Activated B cell treated with CpG ODN at 0.5 μM for 24 hours (primary cell): ENCODE data around the gene SMARCB1. TPM values are rescaled to one million over a fixed set of nuclear protein-coding genes. Genes with fewer than 3 reads are reported as not detected.

Experiments
- ATAC-seq: fragments of 200-7000 bp; cut with Tn5 transposase; one replicate; pipeline ENCODE4 v1.10.0; 2021; ENCODE audit warnings: low read depth, mild to moderate bottlenecking, moderate library complexity
- CTCF ChIA-PET: fragments of 350-600 bp; sonication (Branson Sonifier 250); formaldehyde crosslinking; loops from one replicate; lab custom pipeline; 2021; ENCODE audit warnings: antibody characterized with exemption; lab: Charles Lee
- POLR2A ChIA-PET: fragments of 350-600 bp; sonication (Branson Sonifier 250); formaldehyde crosslinking; loops from one replicate; lab custom pipeline; 2021; ENCODE audit warnings: antibody characterized with exemption; lab: Charles Lee
- DNase-seq: peaks from one replicate; pipeline ENCODE4 v3.0.0; 2022
- H3K27ac Mint-ChIP-seq: one replicate; pipeline ENCODE4 v1.8.0; 2020; ENCODE audit warnings: mixed read lengths
- H3K27me3 Mint-ChIP-seq: one replicate; pipeline ENCODE4 v1.8.0; 2021; ENCODE audit warnings: mixed read lengths
- H3K36me3 Mint-ChIP-seq: one replicate; pipeline ENCODE4 v1.8.0; 2021; ENCODE audit warnings: low read depth, mixed read lengths
- H3K4me1 Mint-ChIP-seq: one replicate; pipeline ENCODE4 v1.8.0; 2021; ENCODE audit warnings: mixed read lengths
- H3K4me3 Mint-ChIP-seq: one replicate; pipeline ENCODE4 v1.8.0; 2020; ENCODE audit warnings: mild to moderate bottlenecking, mixed read lengths
- H3K9me3 Mint-ChIP-seq: one replicate; pipeline ENCODE4 v1.8.0; 2020; ENCODE audit warnings: mixed read lengths
- CTCF ChIP-seq: fragments of 200-600 bp; IDR thresholded peaks from one replicate; pipeline ENCODE4 v1.8.0; 2022; ENCODE audit warnings: antibody characterized with exemption, mild to moderate bottlenecking
- intact Hi-C: fragments of 100-400 bp; cut with micrococcal nuclease; formaldehyde crosslinking; loops from one replicate; pipeline ENCODE4 v1.15.1; 2024
- total RNA-seq: library from RNA; stranded (reverse); gene quantifications from 2 replicates; pipeline ENCODE4 v1.2.3, GENCODE V29; 2022

Gene SMARCB1
- total RNA-seq, 1 donor from 2014 or later, result 161 TPM

- Mint-ChIP-seq H3K27ac (no peak overlapping the region), H3K36me3 (peaks cover 68% of the 10 kb centered on the region), H3K4me1 (peaks cover 56% of the 10 kb centered on the region), H3K9me3 (no peaks in the 10 kb centered on the region), H3K27me3 (no peaks in the 10 kb centered on the region), H3K4me3 (no peak overlapping the region)
- intact Hi-C loops, result loop anchor here (10.0 kb wide), 2 partner anchors 602 to 688 kb away; partner anchors contain the start of genes RAB36 and RSPH14
- TF ChIP-seq CTCF, result no peak
- ChIA-PET POLR2A (no interaction called here), CTCF (no interaction called here)
- ATAC-seq (no peak), DNase-seq (peak; percentile 13)
Observed at GRCh38 chr22:23833017-23833751, 46.4 kb downstream of the SMARCB1 start.

GRCh38 chr22:23833911-23834317, 47.1 kb downstream of the SMARCB1 start:
- no peak for ATAC-seq
- Mint-ChIP-seq H3K4me1 (peaks cover 53% of the 10 kb centered on the region), H3K36me3 (peaks cover 62% of the 10 kb centered on the region), H3K9me3 (no peaks in the 10 kb centered on the region), H3K27me3 (no peaks in the 10 kb centered on the region), H3K27ac (no peak overlapping the region), H3K4me3 (no peak overlapping the region)
- POLR2A ChIA-PET, result no interaction called here
- intact Hi-C loops, result loop anchor here (10.0 kb wide), 2 partner anchors 601 to 689 kb away; partner anchors contain the start of genes RAB36 and RSPH14
- no peak for TF ChIP-seq CTCF
- CTCF ChIA-PET, result no interaction called here
- peak; percentile 5 for DNase-seq

DNA sequence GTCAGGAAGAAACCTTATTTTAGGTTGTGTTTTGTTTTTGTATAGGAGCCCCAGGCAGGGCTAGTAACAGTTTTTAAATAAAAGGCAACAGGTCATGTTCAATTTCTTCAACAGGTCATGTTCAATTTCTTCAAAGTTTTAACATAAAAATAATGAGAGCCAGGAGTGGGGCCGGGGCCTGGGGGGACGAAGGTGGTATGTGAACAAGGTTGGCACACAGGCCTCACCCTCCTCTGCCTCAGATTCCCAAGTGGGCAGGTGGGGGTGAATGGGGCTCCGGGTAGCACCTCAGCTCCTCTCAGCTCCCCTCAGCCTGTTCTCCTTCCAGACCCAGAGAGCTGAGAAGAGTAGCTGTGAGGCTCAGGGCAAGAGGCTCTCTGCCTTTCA, 47.6 kb downstream of the SMARCB1 start:
- H3K27ac Mint-ChIP-seq, result no peak overlapping the region
- H3K27me3 Mint-ChIP-seq, result no peaks in the 10 kb centered on the region
- no peaks in the 10 kb centered on the region for H3K9me3 Mint-ChIP-seq
- POLR2A ChIA-PET, result interaction anchor here (1.2 kb wide), 1 partner anchor 29 kb away, joined by 4 read pairs; no protein-coding TSS in a partner anchor
- CTCF ChIA-PET, result no interaction called here
- no peak for DNase-seq
- intact Hi-C loops, result loop anchor here (10.0 kb wide), 2 partner anchors 600 to 690 kb away; partner anchors contain the start of genes RAB36 and RSPH14
- TF ChIP-seq CTCF, result no peak
- ATAC-seq, result no peak
- H3K4me3 Mint-ChIP-seq, result no peak overlapping the region
- peaks cover 53% of the 10 kb centered on the region for H3K4me1 Mint-ChIP-seq
- peaks cover 57% of the 10 kb centered on the region for H3K36me3 Mint-ChIP-seq

DNA sequence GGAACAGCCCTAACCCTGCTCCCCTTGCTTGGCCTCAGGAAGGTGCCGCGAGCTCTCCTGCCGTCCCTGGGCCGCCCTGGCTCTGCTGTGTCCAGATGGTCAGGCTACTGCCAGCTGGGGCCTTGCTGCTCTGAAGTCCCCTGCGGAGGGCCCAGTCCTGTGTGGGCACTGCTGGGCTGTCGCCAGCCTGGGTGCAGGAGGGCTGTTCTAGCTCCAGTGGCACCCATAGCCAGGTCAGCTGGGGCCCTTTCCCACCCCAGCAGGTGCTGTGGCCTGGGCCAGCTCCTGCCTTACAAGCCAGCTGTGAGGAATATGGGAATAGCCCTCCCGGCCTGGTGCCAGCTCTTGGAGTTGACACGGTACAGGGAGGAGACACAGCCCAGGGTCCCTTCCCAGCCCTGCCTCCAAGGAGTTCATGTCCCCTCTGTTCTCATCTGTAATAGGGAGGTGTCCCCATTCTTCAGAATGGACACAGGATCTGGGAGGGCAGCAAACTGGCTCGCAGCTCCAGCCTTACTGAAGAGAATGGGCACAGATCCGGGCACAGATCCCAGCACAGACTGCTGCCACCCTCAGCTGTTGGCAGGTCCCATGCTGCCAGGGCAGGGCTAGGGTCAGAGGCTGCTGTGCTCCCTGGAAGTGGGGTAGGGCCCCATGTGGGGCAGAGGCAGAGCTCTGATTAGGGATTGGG, 48.2 kb downstream of the SMARCB1 start:
- H3K27me3 Mint-ChIP-seq, result no peaks in the 10 kb centered on the region
- no peak for TF ChIP-seq CTCF
- CTCF ChIA-PET, result interaction anchor here (0.5 to 2.1 kb wide), 2 partner anchors 14 to 119 kb away, joined by 3 to 7 read pairs; no protein-coding TSS in a partner anchor
- ATAC-seq (no peak), DNase-seq (no peak)
- peak overlapping the region; percentile 70 for H3K27ac Mint-ChIP-seq
- H3K36me3 Mint-ChIP-seq, result peaks cover 51% of the 10 kb centered on the region
- no peaks in the 10 kb centered on the region for H3K9me3 Mint-ChIP-seq
- no peak overlapping the region for H3K4me3 Mint-ChIP-seq
- POLR2A ChIA-PET, result interaction anchor here (0.8 to 2.2 kb wide), 3 partner anchors 23 to 36 kb away, joined by 4 to 10 read pairs (median 8); partner anchors contain the start of gene SLC2A11
- peaks cover 53% of the 10 kb centered on the region for H3K4me1 Mint-ChIP-seq
- intact Hi-C loops, result loop anchor here (10.0 kb wide), 2 partner anchors 600 to 690 kb away; partner anchors contain the start of genes RAB36 and RSPH14
